Parathyroid adenoma (tissue), 2 donors: ENCODE measurements around the gene MYOF.
A peak's percentile ranks its signal among the peaks of the same experiment; 100 is the strongest.

ENCODE experiments used
- H2AFZ ChIP-seq: fragments of 300-600 bp; sonication (generic); one replicate; pipeline ENCODE4 v1.7.0; 2017; ENCODE audit warnings: antibody characterized with exemption, mild to moderate bottlenecking
- H3K27ac ChIP-seq: fragments of 300-600 bp; sonication (generic); one replicate; pipeline ENCODE4 v1.7.0; 2017
- H3K27me3 ChIP-seq: fragments of 300-600 bp; sonication (generic); one replicate; pipeline ENCODE4 v1.7.0; 2017; ENCODE audit warnings: low read length; ENCODE audit not compliant: control insufficient read depth, insufficient read depth
- H3K36me3 ChIP-seq: fragments of 300-600 bp; sonication (generic); one replicate; pipeline ENCODE4 v1.7.0; 2017; ENCODE audit warnings: low read length; ENCODE audit not compliant: control insufficient read depth, insufficient read depth
- H3K4me1 ChIP-seq: fragments of 300-600 bp; sonication (generic); one replicate; pipeline ENCODE4 v1.7.0; 2017; ENCODE audit warnings: control low read depth
- H3K4me2 ChIP-seq: fragments of 300-600 bp; sonication (generic); one replicate; pipeline ENCODE4 v1.7.0; 2017; ENCODE audit warnings: low read length
- H3K4me3 ChIP-seq: fragments of 300-600 bp; sonication (generic); one replicate; pipeline ENCODE4 v1.7.0; 2017; ENCODE audit warnings: low read depth, low read length
- H3K79me2 ChIP-seq: fragments of 300-600 bp; sonication (generic); one replicate; pipeline ENCODE4 v1.7.0; 2017; ENCODE audit warnings: control low read depth
- H3K9ac ChIP-seq: fragments of 300-600 bp; sonication (generic); one replicate; pipeline ENCODE4 v1.7.0; 2017; ENCODE audit warnings: mild to moderate bottlenecking
- H3K9me3 ChIP-seq: fragments of 300-600 bp; sonication (generic); one replicate; pipeline ENCODE4 v1.7.0; 2017; ENCODE audit warnings: low read length; ENCODE audit not compliant: control insufficient read depth
- TF ChIP-seq, protein P1 (sequence below): fragments of 300-600 bp; sonication (generic); IDR thresholded peaks from one replicate; pipeline ENCODE4 v1.7.0; 2017; ENCODE audit warnings: antibody characterized with exemption, mild to moderate bottlenecking
- donor health status: primary hyperparathyroidism.

Gene MYOF

DNA sequence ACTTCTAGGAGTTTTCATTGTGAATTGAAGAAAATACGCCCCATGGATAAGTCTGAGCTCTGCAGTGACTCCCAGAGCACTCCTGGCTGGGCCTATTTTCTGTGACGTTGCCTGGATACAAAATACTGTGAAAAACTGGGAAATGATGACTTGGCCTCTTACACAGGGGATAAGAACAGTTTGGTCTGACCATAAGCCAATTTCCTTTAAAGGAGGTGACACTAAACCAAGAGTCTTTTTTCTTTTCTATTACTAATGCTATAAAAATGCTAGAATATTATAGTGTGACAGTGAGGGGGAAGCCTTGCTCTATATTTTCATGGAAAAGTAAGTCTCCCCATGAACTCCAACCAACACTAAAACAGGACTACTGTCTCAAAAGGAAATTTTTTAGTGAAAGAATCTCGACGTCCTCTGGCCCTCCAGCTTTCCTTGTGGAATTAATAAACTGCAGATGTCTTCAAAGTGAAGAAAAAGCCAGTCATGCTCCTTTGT lies 45.5 kb downstream of the MYOF start:
- peak overlapping the region; percentile 80 for H2AFZ ChIP-seq
- peak overlapping the region; percentile 97 for H3K27ac ChIP-seq
- H3K36me3 ChIP-seq = no peaks in the 10 kb centered on the region
- H3K9me3 ChIP-seq = no peaks in the 10 kb centered on the region
- H3K4me2 ChIP-seq = peak overlapping the region; percentile 57
- TF ChIP-seq, protein P1, sequence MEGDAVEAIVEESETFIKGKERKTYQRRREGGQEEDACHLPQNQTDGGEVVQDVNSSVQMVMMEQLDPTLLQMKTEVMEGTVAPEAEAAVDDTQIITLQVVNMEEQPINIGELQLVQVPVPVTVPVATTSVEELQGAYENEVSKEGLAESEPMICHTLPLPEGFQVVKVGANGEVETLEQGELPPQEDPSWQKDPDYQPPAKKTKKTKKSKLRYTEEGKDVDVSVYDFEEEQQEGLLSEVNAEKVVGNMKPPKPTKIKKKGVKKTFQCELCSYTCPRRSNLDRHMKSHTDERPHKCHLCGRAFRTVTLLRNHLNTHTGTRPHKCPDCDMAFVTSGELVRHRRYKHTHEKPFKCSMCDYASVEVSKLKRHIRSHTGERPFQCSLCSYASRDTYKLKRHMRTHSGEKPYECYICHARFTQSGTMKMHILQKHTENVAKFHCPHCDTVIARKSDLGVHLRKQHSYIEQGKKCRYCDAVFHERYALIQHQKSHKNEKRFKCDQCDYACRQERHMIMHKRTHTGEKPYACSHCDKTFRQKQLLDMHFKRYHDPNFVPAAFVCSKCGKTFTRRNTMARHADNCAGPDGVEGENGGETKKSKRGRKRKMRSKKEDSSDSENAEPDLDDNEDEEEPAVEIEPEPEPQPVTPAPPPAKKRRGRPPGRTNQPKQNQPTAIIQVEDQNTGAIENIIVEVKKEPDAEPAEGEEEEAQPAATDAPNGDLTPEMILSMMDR = no peak
- H3K4me1 ChIP-seq = peaks cover 61% of the 10 kb centered on the region
- H3K79me2 ChIP-seq = peaks cover 17% of the 10 kb centered on the region
- H3K9ac ChIP-seq = peak overlapping the region; percentile 12
- no peak overlapping the region for H3K4me3 ChIP-seq
- H3K27me3 ChIP-seq = no peaks in the 10 kb centered on the region

DNA sequence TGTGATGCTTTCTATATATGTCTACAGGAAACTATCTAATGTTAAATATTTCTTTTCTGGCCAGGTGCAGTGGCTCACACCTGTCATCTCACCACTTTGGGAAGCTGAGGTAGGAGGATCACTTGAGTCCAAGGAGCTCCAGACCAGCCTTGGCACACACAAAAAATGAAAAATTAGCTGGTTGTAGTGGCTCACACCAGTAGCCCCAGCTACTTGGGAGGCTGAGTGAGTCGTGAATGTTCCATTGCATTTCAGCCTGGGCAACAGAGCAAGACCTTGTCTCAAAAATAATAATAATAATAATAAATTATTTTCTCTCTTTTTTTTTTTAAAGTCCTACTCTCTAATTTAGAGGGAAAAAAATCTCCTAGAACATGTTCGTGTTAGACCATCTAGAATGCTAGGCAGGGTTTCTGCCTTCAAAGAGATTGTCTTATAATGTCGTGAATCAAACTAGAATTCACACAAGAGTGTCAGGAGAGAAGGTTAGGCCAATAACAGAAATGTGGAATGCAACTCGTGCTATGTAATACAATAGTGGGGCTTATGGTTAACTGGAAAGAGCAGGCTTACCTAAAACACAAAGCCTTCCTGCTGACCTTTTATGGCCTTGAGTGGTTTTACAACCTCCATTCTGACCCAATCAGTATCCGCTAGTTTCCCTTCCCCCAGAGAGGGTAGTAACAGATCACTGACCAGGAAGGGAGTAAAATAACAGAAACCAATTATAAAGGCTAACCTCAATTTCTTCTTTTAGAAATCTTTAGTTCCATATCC lies 46.3 kb downstream of the MYOF start:
- peak overlapping the region; percentile 80 for H2AFZ ChIP-seq
- H3K4me2 ChIP-seq = no peak overlapping the region
- no peaks in the 10 kb centered on the region for H3K9me3 ChIP-seq
- H3K4me1 ChIP-seq = peaks cover 57% of the 10 kb centered on the region
- H3K4me3 ChIP-seq = no peak overlapping the region
- TF ChIP-seq, protein P1 = no peak
- H3K27ac ChIP-seq = peak overlapping the region; percentile 97
- peaks cover 23% of the 10 kb centered on the region for H3K79me2 ChIP-seq
- H3K36me3 ChIP-seq = no peaks in the 10 kb centered on the region
- no peak overlapping the region for H3K9ac ChIP-seq
- H3K27me3 ChIP-seq = no peaks in the 10 kb centered on the region

DNA sequence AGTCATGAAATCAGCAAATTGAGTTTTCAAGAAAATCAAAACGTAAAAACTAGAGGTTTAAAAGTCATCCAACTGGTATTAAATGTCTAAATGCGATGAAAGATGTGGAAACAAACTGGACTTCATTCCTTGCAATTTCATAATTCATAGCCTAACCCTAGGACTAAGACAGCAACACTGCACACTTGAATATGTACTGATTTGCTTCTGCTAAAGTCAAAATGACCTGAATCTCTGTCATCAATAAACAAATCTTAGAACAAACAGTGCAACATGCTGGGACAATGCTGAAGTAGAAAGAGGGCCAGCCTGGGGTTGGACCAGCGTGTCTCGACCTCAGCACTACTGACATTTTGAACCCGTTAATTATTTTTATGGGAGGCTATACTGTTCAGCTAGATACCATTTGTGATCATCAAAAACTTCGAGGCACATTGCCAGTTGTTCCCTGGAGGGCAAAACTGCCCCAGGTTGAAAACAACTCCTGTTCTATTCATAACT lies 47.1 kb downstream of the MYOF start:
- Histone ChIP-seq H3K27ac (peak overlapping the region; percentile 97), H3K9me3 (no peaks in the 10 kb centered on the region), H3K27me3 (no peaks in the 10 kb centered on the region), H3K4me2 (no peak overlapping the region), H3K9ac (no peak overlapping the region), H3K36me3 (no peaks in the 10 kb centered on the region), H2AFZ (peak overlapping the region; percentile 18), H3K4me3 (no peak overlapping the region), H3K4me1 (peaks cover 49% of the 10 kb centered on the region), H3K79me2 (peaks cover 23% of the 10 kb centered on the region)
- TF ChIP-seq, protein P1 = no peak

DNA sequence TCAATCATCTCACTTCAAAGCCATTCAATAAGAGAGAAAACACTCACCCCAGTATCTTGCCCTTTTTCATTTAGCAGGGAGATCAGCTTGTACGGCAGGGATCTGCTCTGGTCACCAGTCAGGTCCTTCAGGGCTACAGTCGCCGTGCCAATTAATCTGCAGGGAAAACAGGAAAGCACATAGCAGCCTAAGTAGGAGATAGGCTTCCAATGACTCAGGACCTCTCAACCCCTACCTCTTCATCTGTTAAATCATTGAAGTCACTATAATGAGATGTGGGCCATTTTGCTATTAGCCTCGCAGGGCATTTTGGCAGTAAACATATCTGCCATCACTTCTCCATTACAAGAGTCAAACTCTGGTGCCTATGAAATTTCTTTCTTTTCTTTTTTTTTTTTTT lies 50.8 kb downstream of the MYOF start:
- TF ChIP-seq, protein P1 = no peak
- no peak overlapping the region for H3K4me2 ChIP-seq
- H3K36me3 ChIP-seq = no peaks in the 10 kb centered on the region
- no peaks in the 10 kb centered on the region for H3K9me3 ChIP-seq
- H3K4me3 ChIP-seq = no peak overlapping the region
- no peak overlapping the region for H2AFZ ChIP-seq
- H3K4me1 ChIP-seq = peaks cover 14% of the 10 kb centered on the region
- H3K27ac ChIP-seq = no peak overlapping the region
- no peak overlapping the region for H3K9ac ChIP-seq
- H3K27me3 ChIP-seq = no peaks in the 10 kb centered on the region
- H3K79me2 ChIP-seq = peaks cover 23% of the 10 kb centered on the region

DNA sequence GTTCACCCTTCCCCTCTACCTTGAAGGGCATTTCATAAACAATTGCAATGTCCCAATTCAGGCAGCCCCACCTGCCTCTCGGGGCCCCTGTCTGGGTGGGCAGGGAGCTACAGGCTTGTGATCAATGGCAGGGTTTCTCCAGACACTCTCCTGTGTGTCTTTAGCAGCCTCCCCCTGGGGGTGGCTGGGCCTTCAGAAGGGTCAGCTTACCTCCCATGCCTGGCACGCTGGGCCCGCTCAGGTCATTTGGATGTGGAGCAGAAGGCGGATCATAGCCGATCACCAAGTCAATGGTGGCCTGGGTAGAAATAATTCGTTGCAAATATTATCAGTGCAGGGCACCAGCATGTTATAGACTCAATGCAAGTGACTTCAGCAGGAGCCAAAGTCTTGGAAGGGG lies 56.3 kb downstream of the MYOF start:
- TF ChIP-seq, protein P1 = no peak
- peaks cover 22% of the 10 kb centered on the region for H3K4me1 ChIP-seq
- no peak overlapping the region for H2AFZ ChIP-seq
- no peaks in the 10 kb centered on the region for H3K79me2 ChIP-seq
- no peak overlapping the region for H3K27ac ChIP-seq
- H3K4me3 ChIP-seq = no peak overlapping the region
- no peak overlapping the region for H3K4me2 ChIP-seq
- H3K9me3 ChIP-seq = no peaks in the 10 kb centered on the region
- H3K36me3 ChIP-seq = no peaks in the 10 kb centered on the region
- H3K9ac ChIP-seq = no peak overlapping the region
- H3K27me3 ChIP-seq = no peaks in the 10 kb centered on the region
